ENCODE results near the gene CPN1.

DNA sequence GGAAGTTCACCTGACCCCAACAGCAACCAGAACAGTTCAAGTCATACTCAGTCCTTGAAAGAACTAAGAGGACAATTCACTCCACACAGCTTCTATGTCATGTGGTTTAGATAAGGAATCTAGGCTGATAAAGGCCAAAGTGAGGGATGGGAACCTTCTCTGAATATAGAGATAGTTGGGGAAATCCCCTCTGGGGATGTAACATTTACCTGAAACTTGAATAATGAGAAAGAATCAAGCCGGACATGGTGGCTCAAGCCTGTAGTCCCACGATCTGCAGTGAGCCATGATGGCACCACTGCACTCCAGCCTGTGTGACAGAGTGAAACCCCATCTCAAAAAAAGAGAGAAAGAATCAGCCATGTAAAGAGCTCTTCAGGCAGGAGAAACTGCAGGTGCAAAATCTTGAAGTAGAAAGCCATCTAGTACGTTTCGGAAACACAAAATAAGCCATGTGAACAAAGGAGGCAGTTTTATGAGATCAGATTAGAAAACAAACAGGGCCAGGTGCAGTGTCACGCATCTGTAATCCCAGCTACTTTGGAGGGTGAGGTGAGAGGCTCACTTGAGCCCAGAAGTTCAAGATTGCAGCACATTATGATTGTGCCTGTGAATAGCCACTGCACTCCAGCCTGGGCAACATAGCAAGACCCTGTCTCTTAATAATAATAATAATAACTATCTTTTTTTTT, 67.5 kb downstream of the CPN1 start:
- TF ChIP-seq POLR2AphosphoS5 (IDR thresholded peaks at IDR 0.05; ENCODE audit: borderline replicate concordance, low read depth, low read length) = no peak
- TF ChIP-seq EZH2 (IDR thresholded peaks at IDR 0.05) = no peak
- TF ChIP-seq FOXP2 (optimal IDR thresholded peaks at IDR 0.05; ENCODE audit: control extremely low read depth, extremely low read length, insufficient read depth) = no peak

Data from SK-N-MC (cell line).